Activated T-cell treated with anti-CD3 and anti-CD28 coated beads, Interleukin-2, amount 50 U/mL, for 72 hours (primary cell): ENCODE results near the gene ZNF341. TPM values are rescaled to one million over a fixed set of nuclear protein-coding genes. Genes with fewer than 3 reads are reported as not detected.

Experiments used
- ATAC-seq, 2 donors: fragments of 150-1000 bp; cut with Tn5 transposase; replicated peaks in 1 of 2; 2 replicates each; pipeline ENCODE4 v1.10.0; 2021; ENCODE audit warnings: moderate library complexity in 2 of 2, mild to moderate bottlenecking in 1 of 2
- DNase-seq, 2 donors: peaks; one replicate each; pipeline ENCODE4 v3.0.0; 2021 to 2022; ENCODE audit warnings: mixed read lengths in 1 of 2
- H3K27ac Mint-ChIP-seq: one replicate; pipeline ENCODE4 v1.8.0; 2022; ENCODE audit warnings: mild to moderate bottlenecking, moderate library complexity, mixed read lengths
- H3K27me3 Mint-ChIP-seq: one replicate; pipeline ENCODE4 v1.8.0; 2022; ENCODE audit warnings: low read depth, mixed read lengths
- H3K36me3 Mint-ChIP-seq, 2 donors: one replicate each; pipeline ENCODE4 v1.8.0; 2022; ENCODE audit warnings: mixed read lengths in 2 of 2, mild to moderate bottlenecking in 1 of 2; ENCODE audit not compliant: insufficient read depth in 2 of 2
- H3K4me1 Mint-ChIP-seq: one replicate; pipeline ENCODE4 v1.8.0; 2022; ENCODE audit warnings: low read depth, mixed read lengths
- H3K4me3 Mint-ChIP-seq, 2 donors: one replicate each; pipeline ENCODE4 v1.8.0; 2022; ENCODE audit warnings: mild to moderate bottlenecking in 2 of 2, mixed read lengths in 2 of 2, moderate library complexity in 2 of 2
- H3K9me3 Mint-ChIP-seq, 2 donors: one replicate each; pipeline ENCODE4 v1.8.0; 2022; ENCODE audit warnings: mixed read lengths in 2 of 2
- total RNA-seq, 2 donors: library from RNA; stranded (reverse); gene quantifications; one replicate each; pipeline ENCODE4 v1.2.3, GENCODE V29; 2022

Gene ZNF341
- total RNA-seq, 2 donors from 2014 or later: 3.0 to 3.3 TPM

GRCh38 chr20:33810885-33811775 lies 79.3 kb downstream of the ZNF341 start, which contains the start of gene CHMP4B:
Gene CHMP4B, plus strand, starts transcription at chr20:33811348. Its CDS starts 121 bp downstream, at chr20:33811469.
- Mint-ChIP-seq H3K4me1 (peaks cover 41% of the 10 kb centered on the region), H3K36me3 (peaks cover 21 to 23% of the 10 kb centered on the region in 2 donors), H3K27ac (peak within 1 kb of the TSS; percentile 96), H3K4me3 (peak within 1 kb of the TSS; percentile 97 to 99), H3K9me3 (no peaks in the 10 kb centered on the region), H3K27me3 (no peaks in the 10 kb centered on the region)
- ATAC-seq (peak; percentile 97 to 98), DNase-seq (peak; percentile 98)

GRCh38 chr20:33811776-33812151 lies 80.0 kb downstream of the ZNF341 start:
- peak; percentile 8 to 26 for DNase-seq
- Mint-ChIP-seq H3K4me3 (peak overlapping the region; percentile 97 to 99), H3K9me3 (no peaks in the 10 kb centered on the region), H3K27me3 (no peaks in the 10 kb centered on the region), H3K27ac (peak overlapping the region; percentile 96), H3K36me3 (peaks cover 21 to 24% of the 10 kb centered on the region in 2 donors), H3K4me1 (peaks cover 47% of the 10 kb centered on the region)
- no peak for ATAC-seq

GRCh38 chr20:33812152-33812849 lies 80.5 kb downstream of the ZNF341 start:
- H3K4me1 Mint-ChIP-seq: peaks cover 53% of the 10 kb centered on the region
- no peaks in the 10 kb centered on the region for H3K27me3 Mint-ChIP-seq
- ATAC-seq (peak; percentile 3 to 24), DNase-seq (peak; percentile 52 to 67)
- peak overlapping the region; percentile 96 for H3K27ac Mint-ChIP-seq
- H3K36me3 Mint-ChIP-seq: peaks cover 21 to 24% of the 10 kb centered on the region in 2 donors
- H3K4me3 Mint-ChIP-seq: peak overlapping the region; percentile 97 to 99
- H3K9me3 Mint-ChIP-seq: no peaks in the 10 kb centered on the region

- Mint-ChIP-seq H3K27me3 (no peaks in the 10 kb centered on the region), H3K9me3 (no peaks in the 10 kb centered on the region), H3K36me3 (peaks cover 21 to 24% of the 10 kb centered on the region in 2 donors), H3K27ac (peak overlapping the region; percentile 96), H3K4me3 (peak overlapping the region; percentile 97 to 99), H3K4me1 (peaks cover 59% of the 10 kb centered on the region)
- ATAC-seq (no peak), DNase-seq (peak in 1 of 2 donors; percentile 7)
Observed at GRCh38 chr20:33812908-33813462, 81.2 kb downstream of the ZNF341 start.

GRCh38 chr20:33814238-33814712 lies 82.5 kb downstream of the ZNF341 start:
- Mint-ChIP-seq H3K9me3 (no peaks in the 10 kb centered on the region), H3K27ac (peak overlapping the region; percentile 8), H3K4me1 (peaks cover 72% of the 10 kb centered on the region), H3K27me3 (no peaks in the 10 kb centered on the region), H3K36me3 (peaks cover 21 to 26% of the 10 kb centered on the region in 2 donors), H3K4me3 (peak overlapping the region; percentile 97 to 99)
- peak; percentile 18 to 29 for DNase-seq
- peak in 1 of 2 donors; percentile 14 for ATAC-seq

GRCh38 chr20:33815671-33816070 lies 83.9 kb downstream of the ZNF341 start:
- Mint-ChIP-seq H3K4me3 (no peak overlapping the region), H3K27me3 (no peaks in the 10 kb centered on the region), H3K36me3 (peaks cover 21 to 26% of the 10 kb centered on the region in 2 donors), H3K9me3 (no peaks in the 10 kb centered on the region), H3K27ac (no peak overlapping the region), H3K4me1 (peaks cover 86% of the 10 kb centered on the region)
- ATAC-seq (no peak), DNase-seq (no peak)

- no peaks in the 10 kb centered on the region for H3K27me3 Mint-ChIP-seq
- no peak for ATAC-seq
- peaks cover 87% of the 10 kb centered on the region for H3K4me1 Mint-ChIP-seq
- H3K27ac Mint-ChIP-seq: no peak overlapping the region
- no peaks in the 10 kb centered on the region for H3K9me3 Mint-ChIP-seq
- H3K4me3 Mint-ChIP-seq: no peak overlapping the region
- H3K36me3 Mint-ChIP-seq: peaks cover 20 to 26% of the 10 kb centered on the region in 2 donors
- DNase-seq: no peak
Observed at GRCh38 chr20:33816191-33816590, 84.4 kb downstream of the ZNF341 start.

GRCh38 chr20:33817411-33817810 lies 85.6 kb downstream of the ZNF341 start:
- ATAC-seq (no peak), DNase-seq (no peak)
- Mint-ChIP-seq H3K27ac (no peak overlapping the region), H3K9me3 (no peaks in the 10 kb centered on the region), H3K4me1 (peaks cover 87% of the 10 kb centered on the region), H3K27me3 (no peaks in the 10 kb centered on the region), H3K4me3 (no peak overlapping the region), H3K36me3 (peaks cover 12 to 17% of the 10 kb centered on the region in 2 donors)

GRCh38 chr20:33819456-33819855 lies 87.7 kb downstream of the ZNF341 start:
- Mint-ChIP-seq H3K36me3 (peaks cover 3 to 6% of the 10 kb centered on the region in 2 donors), H3K27me3 (no peaks in the 10 kb centered on the region), H3K27ac (peak overlapping the region; percentile 72), H3K4me1 (peaks cover 84% of the 10 kb centered on the region), H3K4me3 (no peak overlapping the region), H3K9me3 (no peaks in the 10 kb centered on the region)
- no peak for DNase-seq
- no peak for ATAC-seq

GRCh38 chr20:33820362-33820761 lies 88.6 kb downstream of the ZNF341 start:
- peaks cover under 1 to 6% of the 10 kb centered on the region in 2 donors for H3K36me3 Mint-ChIP-seq
- H3K4me1 Mint-ChIP-seq: peaks cover 84% of the 10 kb centered on the region
- no peak overlapping the region for H3K27ac Mint-ChIP-seq

GRCh38 chr20:33821270-33821836 lies 89.6 kb downstream of the ZNF341 start:
- H3K4me1 Mint-ChIP-seq: peaks cover 84% of the 10 kb centered on the region
- H3K27me3 Mint-ChIP-seq: no peaks in the 10 kb centered on the region
- H3K9me3 Mint-ChIP-seq: no peaks in the 10 kb centered on the region
- ATAC-seq: no peak
- DNase-seq: no peak
- no peak overlapping the region for H3K27ac Mint-ChIP-seq
- H3K36me3 Mint-ChIP-seq: peaks cover 0 to 2% of the 10 kb centered on the region in 2 donors
- no peak overlapping the region for H3K4me3 Mint-ChIP-seq

More at GRCh38 chr20:33820362-33820761, 88.6 kb downstream of the ZNF341 start:
- ATAC-seq (no peak), DNase-seq (no peak)
- H3K27me3 Mint-ChIP-seq: no peaks in the 10 kb centered on the region
- no peak overlapping the region for H3K4me3 Mint-ChIP-seq
- H3K9me3 Mint-ChIP-seq: no peaks in the 10 kb centered on the region

GRCh38 chr20:33822423-33822822 lies 90.6 kb downstream of the ZNF341 start:
- no peak for ATAC-seq
- H3K9me3 Mint-ChIP-seq: no peaks in the 10 kb centered on the region
- peaks cover 0 to 2% of the 10 kb centered on the region in 2 donors for H3K36me3 Mint-ChIP-seq
- H3K4me3 Mint-ChIP-seq: no peak overlapping the region
- H3K4me1 Mint-ChIP-seq: peaks cover 82% of the 10 kb centered on the region
- no peak for DNase-seq
- H3K27ac Mint-ChIP-seq: no peak overlapping the region
- H3K27me3 Mint-ChIP-seq: no peaks in the 10 kb centered on the region
